HG03342 (cell line): Measurements from ENCODE around the gene ROR1.
"Not testable (repeated sequence)": the region's sequence is repeated elsewhere in the genome, so short reads cannot be mapped to it uniquely, and the experiment has no call there.

ENCODE experiments used
- ATAC-seq: cut with Tn5 transposase; IDR thresholded peaks from one replicate; pipeline ENCODE4 v1.9.1; 2021; ENCODE audit warnings: mild to moderate bottlenecking, moderate library complexity; ENCODE audit not compliant: unreplicated experiment

ROR1 gene

DNA sequence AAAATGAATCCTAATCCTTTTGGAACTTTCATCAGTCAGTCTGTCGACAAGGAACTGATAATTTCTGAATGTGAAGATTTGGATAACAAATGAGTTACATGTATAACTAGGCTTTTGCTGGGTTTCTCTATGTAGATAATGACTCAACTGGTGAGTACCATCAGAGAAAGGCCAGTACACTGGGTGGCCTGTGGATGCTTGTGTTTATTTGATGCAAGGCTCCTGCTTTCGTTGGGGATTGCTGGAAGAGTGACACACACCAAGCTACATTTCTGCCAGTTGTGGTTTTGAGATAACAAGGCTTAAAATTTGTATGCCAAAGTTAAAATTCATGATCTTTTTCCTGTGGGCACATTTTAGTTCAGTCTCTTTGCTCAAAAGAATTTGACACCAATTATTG, 314.0 kb downstream of the ROR1 start:
- ATAC-seq, result no peak

DNA sequence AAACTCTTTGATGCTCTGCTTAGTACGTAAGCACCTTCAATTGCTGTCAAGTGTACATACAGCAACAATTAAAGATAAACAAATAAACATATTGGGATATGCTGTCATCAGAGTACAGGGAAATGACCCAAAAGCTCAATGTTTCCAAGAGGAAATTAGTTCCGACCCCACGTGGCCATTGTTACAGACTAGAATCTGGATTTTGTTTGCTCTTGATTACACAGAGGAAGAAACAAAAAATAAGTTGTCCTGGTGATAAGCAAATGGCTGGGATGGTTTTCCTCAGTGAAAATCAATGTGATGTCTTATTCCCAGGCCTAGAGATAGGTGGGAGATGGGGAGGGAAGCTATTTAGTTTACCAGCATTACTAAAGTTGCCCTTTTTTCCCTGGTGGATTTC, 316.6 kb downstream of the ROR1 start:
- ATAC-seq, result no peak

DNA sequence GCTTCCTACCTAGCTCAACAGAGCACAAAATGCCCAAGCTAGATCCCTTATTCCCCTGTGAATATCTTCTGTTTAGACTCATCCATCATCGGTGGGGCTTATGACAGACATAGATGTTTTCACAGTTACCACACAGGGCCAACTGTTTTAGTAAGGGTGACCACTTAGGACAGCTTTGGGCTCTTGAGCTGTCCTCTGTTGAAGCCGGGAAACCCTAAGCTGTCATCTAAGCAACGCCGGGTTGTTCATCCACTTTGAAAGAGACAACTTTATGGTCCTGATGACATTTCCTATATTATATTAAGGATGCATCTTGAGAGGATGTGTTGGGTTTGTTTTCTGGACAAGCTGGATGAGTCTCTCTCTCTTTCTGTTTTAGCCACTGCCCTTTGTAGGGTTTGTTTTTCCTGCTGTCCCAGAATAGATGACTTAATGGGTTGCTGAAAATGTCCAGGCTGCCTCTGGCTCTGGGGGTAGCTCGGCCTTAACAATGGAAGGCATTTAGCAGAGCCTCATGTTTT, 319.1 kb downstream of the ROR1 start:
- no peak for ATAC-seq

DNA sequence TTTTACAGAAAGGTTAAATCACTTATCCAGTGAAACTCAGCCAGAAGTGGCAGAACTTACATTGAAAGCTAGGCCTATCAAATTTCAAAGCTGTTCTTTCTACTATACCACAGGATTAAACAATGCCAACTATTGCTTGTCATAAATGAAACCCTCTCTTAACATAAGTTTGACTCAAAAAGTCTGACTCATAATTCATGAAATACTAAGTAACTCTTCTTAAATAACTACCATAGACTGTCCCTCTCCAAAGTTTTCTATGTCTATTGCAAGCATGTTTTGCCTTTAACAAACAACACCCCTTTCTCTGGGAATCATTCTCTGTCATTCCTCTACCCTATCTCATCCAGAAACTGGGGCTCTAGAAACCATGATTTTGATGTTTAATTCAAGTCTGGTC, 320.1 kb downstream of the ROR1 start:
- no peak for ATAC-seq

DNA sequence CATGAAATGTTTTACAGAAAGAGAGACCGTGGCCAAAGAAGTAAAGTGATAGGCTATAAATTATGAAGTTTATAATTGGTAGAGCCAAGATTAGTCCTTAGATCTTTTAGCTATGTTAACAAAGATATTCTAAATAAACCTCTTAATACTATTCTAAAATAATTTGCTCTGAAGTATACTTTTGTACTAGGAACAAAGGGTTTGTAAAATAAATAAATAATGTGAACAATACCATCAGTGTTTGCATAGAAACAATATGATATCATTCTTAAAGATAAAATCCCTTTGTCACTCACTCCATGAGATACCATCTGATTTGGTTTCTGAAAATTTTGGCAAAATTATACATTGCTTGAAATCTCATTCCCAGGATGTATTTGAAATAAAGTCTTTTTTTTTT, 322.0 kb downstream of the ROR1 start:
- ATAC-seq, result no peak

DNA sequence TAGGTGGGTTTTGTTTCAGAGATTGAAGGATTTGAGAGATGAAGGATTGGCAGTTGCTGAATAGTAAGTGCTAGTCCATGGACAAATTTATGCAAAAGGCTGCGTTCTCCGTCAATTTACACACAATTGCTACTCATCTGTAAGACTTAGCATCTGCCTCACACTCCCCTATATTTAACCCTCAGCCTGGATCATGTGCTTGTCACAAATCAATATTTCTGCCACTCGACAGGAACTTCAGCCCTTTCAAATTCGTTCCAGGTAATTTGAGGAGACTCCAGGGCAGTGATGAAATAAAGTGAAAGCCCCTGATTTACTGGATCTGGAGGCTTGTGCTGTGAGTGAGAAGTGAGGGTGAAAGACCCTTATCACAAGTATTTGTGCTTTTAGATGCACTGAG, 324.0 kb downstream of the ROR1 start:
- ATAC-seq, result no peak

DNA sequence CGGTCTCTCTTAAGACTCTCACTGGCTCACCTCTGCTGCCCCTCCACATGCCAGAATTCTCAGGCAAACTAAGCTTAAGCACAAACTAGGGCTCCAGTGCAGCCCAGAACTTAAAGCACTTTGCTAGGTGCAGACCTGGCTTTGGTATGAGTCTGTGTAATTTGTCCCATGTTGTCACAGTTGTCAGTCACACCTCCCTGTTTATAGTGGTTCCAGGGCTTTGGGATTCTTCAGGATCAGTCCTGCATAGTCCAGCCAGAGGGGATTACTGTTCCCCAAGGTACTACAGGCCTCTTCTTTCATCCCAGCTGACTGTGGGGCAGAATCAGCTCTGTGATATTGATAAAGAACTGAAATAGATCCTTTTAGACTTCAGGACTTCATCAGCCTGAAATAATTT, 324.6 kb downstream of the ROR1 start:
- ATAC-seq, result no peak

DNA sequence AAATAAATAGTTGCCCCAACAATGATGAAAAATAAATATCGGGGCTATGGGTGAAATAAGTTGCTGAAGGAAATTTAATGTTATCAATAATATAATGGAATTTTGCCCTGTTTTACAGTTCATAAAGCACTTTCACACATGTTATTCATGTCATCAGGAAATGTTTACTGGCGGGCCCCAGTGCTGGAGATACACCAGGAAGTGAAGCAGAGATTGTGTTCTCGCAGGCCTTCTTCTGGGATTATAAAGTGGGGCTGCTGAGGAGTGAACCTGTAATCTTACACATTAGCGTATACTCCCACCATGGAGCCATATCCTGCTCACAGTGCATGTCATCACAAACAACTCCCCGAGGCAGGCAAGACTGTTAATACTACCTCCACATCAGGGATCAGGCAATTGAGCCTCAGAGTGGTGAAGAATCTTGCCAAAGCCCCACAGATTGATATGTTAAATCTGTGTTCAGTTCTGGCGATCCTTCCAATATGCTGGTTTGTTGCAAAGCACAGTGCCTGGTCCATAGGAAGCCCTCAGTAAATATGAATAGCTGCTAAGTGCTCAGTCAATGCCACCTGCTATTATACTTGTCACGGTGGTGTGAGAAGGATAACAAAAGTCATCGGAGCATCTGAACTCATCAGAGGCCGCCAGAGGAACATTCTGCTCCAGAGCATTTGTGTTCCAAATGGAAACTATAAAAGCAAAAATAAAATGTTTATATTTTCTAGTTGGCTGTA, 325.2 kb downstream of the ROR1 start:
- ATAC-seq, result no peak

DNA sequence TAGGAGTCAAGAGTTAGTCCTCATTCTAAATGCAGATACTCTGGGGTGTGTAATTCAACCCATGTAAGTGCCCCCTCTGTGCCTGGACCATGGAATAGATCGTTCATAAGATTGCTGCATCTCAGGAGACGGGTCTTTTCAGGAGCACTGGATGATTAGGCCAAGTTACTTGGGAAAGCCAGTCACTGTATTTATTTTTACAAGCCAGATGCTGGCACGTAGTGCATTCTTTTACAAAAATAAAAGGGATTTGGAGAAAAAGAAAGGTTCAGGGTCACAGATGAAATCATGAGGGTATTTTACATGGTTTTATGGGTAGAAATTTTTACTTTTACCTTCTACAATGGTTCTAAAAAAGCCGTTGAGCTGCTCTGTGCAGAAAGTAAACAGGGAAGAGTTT, 327.0 kb downstream of the ROR1 start:
- ATAC-seq, result no peak

DNA sequence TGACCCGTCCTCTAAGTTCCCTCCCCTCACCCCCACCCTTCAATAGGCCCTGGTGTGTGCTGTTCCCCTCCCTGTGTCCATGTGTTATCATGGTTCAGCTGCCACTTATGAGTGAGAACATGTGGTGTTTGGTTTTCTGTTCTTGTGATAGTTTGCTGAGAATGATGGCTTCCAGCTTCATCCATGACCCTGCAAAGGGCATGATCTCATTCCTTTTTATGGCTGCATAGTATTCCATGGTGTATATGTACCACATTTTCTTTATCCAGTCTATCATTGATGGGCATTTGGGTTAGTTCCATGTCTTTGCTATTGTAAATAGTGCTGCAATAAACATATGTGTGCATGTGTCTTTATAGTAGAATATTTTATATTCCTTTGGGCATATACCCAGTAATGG, 330.8 kb downstream of the ROR1 start:
- not testable (repeated sequence) for ATAC-seq

DNA sequence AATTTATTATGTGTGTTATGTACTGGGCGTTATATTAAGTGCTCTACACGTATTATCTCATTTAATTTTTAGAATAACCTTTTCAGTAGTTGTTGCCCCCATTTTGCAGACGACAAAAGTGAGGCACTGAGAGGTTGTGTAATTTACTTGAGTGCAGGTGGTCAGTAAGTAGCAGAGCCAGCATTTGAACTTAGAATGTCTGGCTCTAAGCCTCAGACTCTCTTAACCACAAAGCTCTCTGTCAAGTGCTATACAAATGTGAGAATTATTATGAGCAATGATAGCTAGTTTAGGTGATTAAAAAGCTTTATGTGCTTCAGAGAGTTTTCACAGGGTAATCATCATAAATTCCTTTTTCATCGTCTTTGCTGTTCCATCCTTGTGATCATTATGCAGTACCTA, 333.3 kb downstream of the ROR1 start:
- no peak for ATAC-seq

DNA sequence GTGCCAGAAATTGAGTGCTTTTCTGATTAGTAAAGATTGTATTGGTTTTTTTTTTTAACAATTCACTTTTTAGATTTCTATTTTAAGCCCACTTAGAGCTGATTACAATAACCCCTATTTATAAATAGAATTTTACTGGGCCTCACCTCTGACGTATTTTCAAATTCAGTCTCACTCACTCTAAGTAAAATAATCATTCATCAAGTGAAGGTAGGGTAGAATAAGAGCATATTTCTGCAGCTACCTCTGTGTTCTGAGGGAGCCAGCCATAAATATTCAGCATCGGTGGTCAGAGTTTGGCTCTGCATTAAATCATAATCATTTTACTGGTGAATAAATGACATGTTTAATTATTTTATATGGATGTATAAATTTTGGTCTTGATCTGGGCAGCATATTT, 333.8 kb downstream of the ROR1 start:
- no peak for ATAC-seq

DNA sequence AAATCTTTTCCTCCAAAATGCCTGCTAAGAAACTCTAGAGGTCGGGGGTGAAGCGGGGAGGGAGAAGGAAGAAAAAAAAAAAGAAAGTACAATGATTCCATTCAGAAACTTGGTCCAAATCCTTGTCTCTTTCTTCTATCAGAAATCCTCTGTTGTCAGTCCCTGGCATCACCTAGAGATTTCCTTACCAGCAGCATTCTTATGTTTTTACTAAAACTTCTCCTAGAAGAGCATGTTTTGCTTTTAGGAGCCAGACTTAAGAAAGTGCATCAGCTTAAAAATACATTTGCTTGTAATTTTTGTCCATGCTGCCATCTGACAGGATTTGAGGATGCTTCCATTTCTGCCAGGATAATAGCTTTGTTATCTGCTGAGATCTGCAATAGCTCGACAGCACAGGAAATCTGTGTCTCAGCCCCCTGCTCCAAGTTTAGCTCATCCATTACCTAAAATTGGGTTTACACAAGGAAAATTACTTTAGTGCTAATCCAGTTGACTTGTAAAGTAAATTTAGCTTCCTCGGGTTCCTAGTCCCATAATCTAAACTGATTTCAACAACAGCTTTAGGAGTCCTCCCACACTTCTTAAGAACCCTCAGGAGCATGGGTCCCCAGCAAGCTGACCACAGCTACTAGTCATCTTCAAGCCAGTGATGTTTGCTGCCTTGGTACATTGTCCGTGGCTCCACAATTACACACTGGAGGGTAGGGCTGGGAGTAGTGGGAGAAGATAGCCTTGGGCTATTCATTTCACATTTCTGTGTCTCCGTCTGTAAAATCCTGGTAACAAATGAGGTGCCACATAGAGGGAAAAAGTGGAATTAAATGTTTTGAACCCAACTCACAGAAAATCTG, 337.3 kb downstream of the ROR1 start:
- no peak for ATAC-seq

DNA sequence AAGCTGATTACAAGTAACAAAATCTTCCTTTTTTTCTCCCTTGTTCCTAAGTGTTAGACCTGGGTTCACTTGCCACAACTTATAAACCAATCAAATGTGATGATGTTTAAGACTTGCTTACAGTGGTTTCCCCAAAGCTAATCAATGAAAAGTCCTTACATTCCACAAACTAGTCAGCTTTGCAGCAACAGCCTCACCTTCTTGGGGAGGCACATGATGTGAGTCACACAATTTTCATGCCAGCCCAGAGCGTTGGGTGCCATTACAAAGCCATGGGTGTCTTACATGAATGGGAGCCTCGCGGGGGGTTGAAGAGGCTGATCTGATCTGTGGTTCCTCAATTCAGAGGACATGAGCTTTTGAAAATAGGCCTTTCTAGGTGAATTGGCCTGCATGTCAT, 338.0 kb downstream of the ROR1 start:
- no peak for ATAC-seq

DNA sequence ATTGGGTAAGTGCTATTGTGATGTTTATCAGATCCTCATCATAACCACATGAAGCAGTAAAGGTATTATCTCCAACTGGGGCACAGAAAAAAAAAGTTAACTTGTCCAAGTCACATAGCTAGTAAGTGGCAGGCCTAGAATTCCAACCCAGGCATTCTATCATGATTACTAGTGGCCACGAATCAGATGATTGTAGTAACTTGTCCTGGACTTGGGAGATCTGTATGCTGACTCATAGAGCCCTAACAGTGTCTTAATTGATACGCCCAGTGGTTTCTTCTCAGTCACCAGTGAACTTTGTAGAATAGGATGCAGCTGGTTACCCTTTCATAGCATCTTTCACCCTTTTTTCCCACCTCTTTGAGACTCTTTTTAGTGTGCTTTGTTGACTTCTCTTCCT, 338.5 kb downstream of the ROR1 start:
- ATAC-seq, result no peak

DNA sequence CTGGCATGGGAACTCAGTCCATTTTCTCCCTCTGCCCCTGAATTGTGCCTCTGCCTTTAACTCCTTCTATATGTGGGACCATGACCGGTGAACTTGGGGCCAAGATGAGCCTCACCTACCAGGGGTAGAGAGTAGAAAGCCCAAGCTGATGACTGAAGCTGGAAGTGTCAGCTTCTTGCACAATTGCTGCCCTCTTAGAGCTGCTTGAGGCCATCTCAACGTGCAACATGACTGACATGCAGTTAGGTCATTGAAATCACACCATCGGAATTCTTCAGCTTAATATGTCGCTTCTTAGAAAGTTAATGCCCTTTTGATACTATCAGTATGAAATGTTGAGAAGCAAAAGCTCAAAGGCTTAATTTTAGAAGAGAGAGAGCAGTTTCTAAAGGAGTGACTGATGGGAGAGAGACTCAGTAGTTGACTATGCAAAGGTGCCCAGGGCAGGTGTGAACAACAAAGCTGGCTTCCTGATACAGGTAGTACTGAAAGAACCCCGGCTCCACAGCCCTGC, 340.3 kb downstream of the ROR1 start:
- ATAC-seq, result no peak

DNA sequence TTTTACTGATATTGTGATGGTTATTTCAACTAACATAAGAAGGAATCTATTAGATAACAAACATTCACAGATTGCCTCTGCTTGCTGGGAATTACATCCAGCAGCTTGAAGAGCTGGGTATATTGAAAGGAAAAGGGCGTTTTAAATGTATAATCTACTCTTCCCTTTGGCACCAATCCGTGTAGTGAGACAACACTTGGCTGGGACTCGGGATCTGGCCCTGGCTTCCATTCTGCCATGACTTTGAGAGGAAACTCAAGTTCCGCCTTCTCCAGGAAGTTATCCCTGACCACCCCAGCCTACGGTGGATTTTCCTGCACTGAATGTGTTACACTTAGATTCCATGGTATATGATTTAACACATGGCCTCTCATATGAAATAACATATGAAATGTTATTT, 342.7 kb downstream of the ROR1 start:
- no peak for ATAC-seq

DNA sequence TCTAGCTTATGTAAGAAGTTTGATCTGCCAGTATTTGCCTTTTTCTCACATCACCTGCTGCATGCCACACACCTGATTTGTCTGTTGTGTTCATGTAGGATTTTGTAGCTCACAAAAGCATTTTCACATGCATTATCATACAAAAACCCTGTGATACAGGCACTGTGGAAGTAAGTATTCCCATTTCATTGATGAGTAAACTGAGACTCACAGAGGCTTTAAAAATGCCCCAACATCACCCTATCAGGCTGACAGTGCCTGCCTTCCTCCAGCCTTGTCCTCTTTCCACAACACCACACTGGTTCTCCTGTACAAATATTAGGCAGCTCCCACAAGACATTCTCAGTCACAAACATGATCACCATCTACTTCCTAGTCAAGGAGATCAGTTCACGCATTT, 343.7 kb downstream of the ROR1 start:
- ATAC-seq, result no peak

DNA sequence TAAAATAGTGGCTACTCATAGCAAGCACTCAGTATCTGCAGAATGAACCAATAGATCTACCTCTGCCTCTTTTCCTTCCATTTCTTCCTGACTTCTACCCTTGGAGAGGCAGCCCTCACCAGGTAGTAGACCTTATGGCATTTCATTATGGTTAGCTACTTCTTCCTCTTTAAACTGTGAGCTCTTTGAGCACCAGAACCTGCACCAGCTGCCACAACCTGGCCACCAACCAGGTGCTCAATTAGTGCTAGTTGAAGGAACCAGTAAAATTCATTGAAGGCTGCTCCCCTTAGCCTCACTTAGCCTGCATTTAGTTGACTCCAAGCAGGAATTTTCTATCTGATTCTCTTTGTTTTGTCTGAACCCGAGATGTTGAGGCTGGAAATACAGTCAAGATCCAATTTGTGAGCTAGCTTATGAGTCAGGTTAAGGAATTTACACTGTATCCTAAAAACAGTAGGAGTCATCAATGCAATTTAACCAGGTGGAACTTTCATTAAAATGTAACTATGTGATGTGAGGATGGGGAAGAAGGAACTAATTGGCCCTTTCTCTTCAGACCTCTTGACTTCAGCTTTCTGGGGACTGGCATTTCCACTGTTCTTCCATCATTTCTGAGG, 348.1 kb downstream of the ROR1 start:
- ATAC-seq, result no peak

DNA sequence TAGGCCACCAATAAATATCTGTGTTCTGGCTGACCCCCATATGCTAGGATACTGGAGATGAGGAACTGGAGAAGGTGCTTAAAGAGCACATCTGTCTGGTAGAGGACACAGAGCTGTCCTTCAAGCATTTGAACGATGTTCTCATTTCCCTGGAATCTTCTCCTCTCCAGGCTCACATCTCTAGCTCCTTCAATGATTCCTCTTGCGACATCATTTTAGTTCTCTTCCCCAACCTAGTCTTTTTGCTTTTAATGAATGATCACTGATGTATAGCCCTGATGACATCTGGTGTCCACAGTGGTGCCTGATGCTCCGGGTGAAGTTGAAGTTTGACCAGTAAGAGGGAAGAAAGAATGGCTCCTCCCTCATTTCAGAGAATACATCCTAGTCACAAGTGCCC, 348.8 kb downstream of the ROR1 start:
- ATAC-seq, result no peak

DNA sequence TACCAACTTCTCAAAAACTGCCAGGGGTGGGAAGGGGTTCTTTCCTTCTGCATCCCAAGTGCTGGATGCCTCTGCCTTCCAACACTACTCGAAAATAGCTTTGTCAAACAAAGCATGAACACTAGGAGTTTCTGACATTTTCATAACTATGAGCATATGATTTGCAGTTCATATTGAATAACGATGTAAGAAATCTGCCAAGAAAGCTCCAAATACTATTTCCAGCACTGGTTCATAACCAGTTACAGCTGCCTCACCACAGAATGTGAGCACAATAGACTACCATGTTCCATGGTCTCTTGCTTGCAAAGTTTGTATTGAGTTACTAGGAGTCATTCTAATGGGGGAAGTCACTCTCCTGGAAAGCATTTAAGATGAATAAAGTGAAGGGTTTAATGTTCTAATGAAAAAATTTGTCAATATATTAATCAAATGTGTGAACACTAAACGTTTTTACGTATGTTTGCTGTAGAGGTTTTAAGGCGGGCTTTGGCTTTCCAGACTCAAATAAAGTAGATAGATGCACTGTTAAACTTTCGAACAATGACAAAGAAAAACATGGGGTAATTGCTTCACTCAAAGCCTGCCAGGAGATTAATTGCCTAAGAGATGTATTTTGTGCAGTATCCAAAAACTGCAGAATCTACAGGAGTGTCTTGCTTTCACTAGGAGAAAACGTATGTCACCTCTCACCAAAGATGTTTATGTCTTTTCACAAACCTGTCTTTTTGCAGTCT, 351.1 kb downstream of the ROR1 start:
- ATAC-seq, result no peak
